Stimulated activated CD4-positive, alpha-beta T cell treated with anti-CD3 and anti-CD28 coated beads, Interleukin-1b, Interleukin-23, amount 100 ng/mL, for 1 hour (primary cell): ENCODE results near the gene NACC2.
"Not testable (repeated sequence)": the region's sequence is repeated elsewhere in the genome, so short reads cannot be mapped to it uniquely, and the experiment has no call there.

Source experiments
- DNase-seq, 2 donors: peaks; one replicate each; pipeline ENCODE4 v3.0.0-alpha.2; 2020; ENCODE audit warnings: low read depth in 2 of 2

NACC2 gene

GRCh38 chr9:136110082-136111061, 15.3 kb upstream of the NACC2 start:
- no peak for DNase-seq

GRCh38 chr9:136109351-136110081, 14.4 kb upstream of the NACC2 start:
- peak; percentile 74 to 80 for DNase-seq

GRCh38 chr9:136108648-136109266, 13.7 kb upstream of the NACC2 start:
- DNase-seq, result no peak

- no peak for DNase-seq
Measured at GRCh38 chr9:136107953-136108647, 13.0 kb upstream of the NACC2 start.

GRCh38 chr9:136107155-136107952, 12.3 kb upstream of the NACC2 start:
- DNase-seq, result no peak

- no peak for DNase-seq
Measured at GRCh38 chr9:136105398-136106135, 10.5 kb upstream of the NACC2 start.

- DNase-seq, result no peak
Measured at GRCh38 chr9:136104916-136105315, 9.8 kb upstream of the NACC2 start.

GRCh38 chr9:136104488-136104800, 9.4 kb upstream of the NACC2 start:
- no peak for DNase-seq

GRCh38 chr9:136103651-136104487, 8.8 kb upstream of the NACC2 start:
- no peak for DNase-seq

GRCh38 chr9:136101615-136102074, 6.6 kb upstream of the NACC2 start:
- not testable (repeated sequence) for DNase-seq

GRCh38 chr9:136100700-136101614, 5.9 kb upstream of the NACC2 start:
- DNase-seq, result no peak

- DNase-seq, result no peak
Measured at GRCh38 chr9:136099542-136099941, 4.5 kb upstream of the NACC2 start.

- DNase-seq, result no peak
Measured at GRCh38 chr9:136098844-136099243, 3.8 kb upstream of the NACC2 start.

- no peak for DNase-seq
Measured at GRCh38 chr9:136098210-136098609, 3.1 kb upstream of the NACC2 start.

- DNase-seq, result no peak
Measured at GRCh38 chr9:136096505-136097001, 1.5 kb upstream of the NACC2 start.

GRCh38 chr9:136093995-136094881, 851 bp downstream of the NACC2 start:
- DNase-seq, result peak in 1 of 2 donors; percentile 40
